OCI-LY3 (cell line): ENCODE results near the gene KIAA1328.

Experiments
- H2AFZ ChIP-seq: fragments of 200-600, 300-600 bp; shearing (Covaris generic); 2 replicates; pipeline ENCODE4 v1.6.0; 2014; ENCODE audit warnings: antibody characterized with exemption, low read depth, low read length
- H3K27ac ChIP-seq: fragments of 200-600, 300-600 bp; sonication (generic); 2 replicates; pipeline ENCODE4 v1.5.1; 2014; ENCODE audit warnings: mild to moderate bottlenecking, low read length, moderate library complexity, mixed read lengths
- H3K27me3 ChIP-seq: fragments of 200-600, 300-600 bp; sonication (generic); 2 replicates; pipeline ENCODE4 v1.6.1; 2014; ENCODE audit warnings: low read depth, low read length, mixed read lengths
- H3K36me3 ChIP-seq: fragments of 200-600, 300-600 bp; sonication (generic); replicated peaks from 2 replicates; pipeline ENCODE3; 2014; ENCODE audit warnings: low read depth, low read length, mixed read lengths
- H3K4me1 ChIP-seq: fragments of 300-600, 200-600 bp; sonication (generic); 2 replicates; pipeline ENCODE4 v1.6.1; 2014; ENCODE audit warnings: low read length, mixed read lengths
- H3K4me2 ChIP-seq: fragments of 200-600, 300-600 bp; sonication (generic); 2 replicates; pipeline ENCODE4 v1.6.1; 2014; ENCODE audit warnings: low read length, mixed read lengths
- H3K4me3 ChIP-seq: fragments of 300-600, 200-600 bp; sonication (generic); 2 replicates; pipeline ENCODE4 v1.5.1; 2014; ENCODE audit warnings: antibody characterized with exemption, mild to moderate bottlenecking, low read length, moderate library complexity
- H3K79me2 ChIP-seq: fragments of 300-600, 200-600 bp; shearing (Covaris generic); 2 replicates; pipeline ENCODE4 v1.6.1; 2014; ENCODE audit warnings: mild to moderate bottlenecking, low read length, mixed read lengths
- H3K9ac ChIP-seq: fragments of 300-600, 200-600 bp; shearing (Covaris generic); 2 replicates; pipeline ENCODE4 v1.6.0; 2014; ENCODE audit warnings: mild to moderate bottlenecking, low read length, moderate library complexity
- H3K9me3 ChIP-seq: fragments of 200-600, 300-600 bp; shearing (Covaris generic); 2 replicates; pipeline ENCODE4 v1.6.1; 2014; ENCODE audit warnings: low read length, mixed read lengths; ENCODE audit not compliant: insufficient read depth
- H4K20me1 ChIP-seq: fragments of 200-600, 300-600 bp; sonication (generic); 2 replicates; pipeline ENCODE4 v1.6.1; 2016; ENCODE audit warnings: low read length, mixed read lengths; ENCODE audit not compliant: insufficient read depth
- CTCF ChIP-seq: fragments of 200-600, 300-600 bp; sonication (generic); IDR thresholded peaks from 2 replicates; pipeline ENCODE4 v1.5.1; 2014; ENCODE audit warnings: antibody characterized with exemption, low read length, low read depth
- EZH2phosphoT487 ChIP-seq: fragments of 200-600 bp; shearing (Covaris generic); IDR thresholded peaks from 2 replicates; pipeline ENCODE4 v1.6.1; 2018; ENCODE audit warnings: antibody characterized with exemption, mixed run types, low read depth

KIAA1328 gene

GRCh38 chr18:37124516-37124915, 295.6 kb downstream of the KIAA1328 start:
- H3K4me1 ChIP-seq = no peaks in the 10 kb centered on the region
- no peaks in the 10 kb centered on the region for H3K79me2 ChIP-seq
- H2AFZ ChIP-seq = no peak overlapping the region
- no peak overlapping the region for H3K27ac ChIP-seq
- H3K4me3 ChIP-seq = no peak overlapping the region
- H3K9ac ChIP-seq = no peak overlapping the region
- no peaks in the 10 kb centered on the region for H4K20me1 ChIP-seq
- no peak for TF ChIP-seq CTCF
- TF ChIP-seq EZH2phosphoT487 = no peak
- no peaks in the 10 kb centered on the region for H3K9me3 ChIP-seq
- H3K36me3 ChIP-seq = no peaks in the 10 kb centered on the region
- no peak overlapping the region for H3K4me2 ChIP-seq
- H3K27me3 ChIP-seq = no peaks in the 10 kb centered on the region

GRCh38 chr18:37135177-37135576, 306.2 kb downstream of the KIAA1328 start:
- no peak for TF ChIP-seq CTCF
- no peak for TF ChIP-seq EZH2phosphoT487
- Histone ChIP-seq H3K27ac (no peak overlapping the region), H3K27me3 (no peaks in the 10 kb centered on the region), H3K4me1 (no peaks in the 10 kb centered on the region), H3K9me3 (no peaks in the 10 kb centered on the region), H3K9ac (no peak overlapping the region), H3K36me3 (no peaks in the 10 kb centered on the region), H3K4me2 (no peak overlapping the region), H3K4me3 (no peak overlapping the region), H4K20me1 (no peaks in the 10 kb centered on the region), H2AFZ (no peak overlapping the region), H3K79me2 (no peaks in the 10 kb centered on the region)

- Histone ChIP-seq H3K27ac (no peak overlapping the region), H3K79me2 (no peaks in the 10 kb centered on the region), H3K9me3 (no peaks in the 10 kb centered on the region), H3K27me3 (no peaks in the 10 kb centered on the region), H4K20me1 (no peaks in the 10 kb centered on the region), H3K4me1 (no peaks in the 10 kb centered on the region), H3K4me2 (no peak overlapping the region), H3K36me3 (no peaks in the 10 kb centered on the region), H3K9ac (no peak overlapping the region), H2AFZ (no peak overlapping the region), H3K4me3 (no peak overlapping the region)
- TF ChIP-seq EZH2phosphoT487 = no peak
- TF ChIP-seq CTCF = no peak
Observed at GRCh38 chr18:37138456-37138855, 309.5 kb downstream of the KIAA1328 start.

- TF ChIP-seq CTCF (no peak), EZH2phosphoT487 (no peak)
- Histone ChIP-seq H3K9ac (no peak overlapping the region), H3K4me3 (no peak overlapping the region), H3K4me2 (no peak overlapping the region), H3K9me3 (no peaks in the 10 kb centered on the region), H4K20me1 (no peaks in the 10 kb centered on the region), H3K27me3 (no peaks in the 10 kb centered on the region), H2AFZ (no peak overlapping the region), H3K79me2 (no peaks in the 10 kb centered on the region), H3K27ac (no peak overlapping the region), H3K36me3 (no peaks in the 10 kb centered on the region), H3K4me1 (no peaks in the 10 kb centered on the region)
Observed at GRCh38 chr18:37139876-37140275, 310.9 kb downstream of the KIAA1328 start.
